H1 (cell line): ENCODE results near the gene MAPK8. TPM values are rescaled to one million over a fixed set of nuclear protein-coding genes. Genes with fewer than 3 reads are reported as not detected.

Experiments used
- ASH2L ChIP-seq: fragments of 200-600, 300-600 bp; sonication (generic); IDR thresholded peaks from one replicate; pipeline ENCODE4 v1.7.1; 2017; ENCODE audit warnings: low read length
- ATF3 ChIP-seq: IDR thresholded peaks from 2 replicates; pipeline ENCODE4 v1.6.1; 2011; ENCODE audit warnings: low read depth, mild to moderate bottlenecking, low read length; ENCODE audit not compliant: insufficient read depth
- CHD7 ChIP-seq: fragments of 300-600 bp; sonication (generic); IDR thresholded peaks from 2 replicates; pipeline ENCODE4 v1.7.1; 2012; ENCODE audit warnings: low read length, moderate library complexity, mild to moderate bottlenecking, inconsistent platforms; ENCODE audit not compliant: insufficient replicate concordance
- HDAC2 ChIP-seq, 2 experiments: fragments of 300-600 bp in 1 of 2; sonication (generic) in 1 of 2; IDR thresholded peaks; 2 replicates each; pipeline ENCODE4 v1.6.1; 2011 to 2012; ENCODE audit warnings: low read depth in 2 of 2, low read length in 2 of 2, mild to moderate bottlenecking in 2 of 2, moderate library complexity in 2 of 2, borderline replicate concordance in 1 of 2, inconsistent platforms in 1 of 2
- JUND ChIP-seq: IDR thresholded peaks from 2 replicates; pipeline ENCODE4 v1.6.1; 2011; ENCODE audit warnings: mild to moderate bottlenecking, improper control_type of control experiment, low read length
- KDM5A ChIP-seq: fragments of 200-600 bp; IDR thresholded peaks from 2 replicates; pipeline ENCODE4 v1.7.1; 2012; ENCODE audit warnings: mild to moderate bottlenecking, low read length, inconsistent platforms, mixed read lengths
- PHF8 ChIP-seq: fragments of 200-600 bp; sonication (generic); conservative IDR thresholded peaks from 2 replicates; pipeline ENCODE4 v1.7.1; 2012; ENCODE audit warnings: low read depth, mild to moderate bottlenecking, inconsistent platforms, low read length, moderate library complexity
- TCF12 ChIP-seq: IDR thresholded peaks from 2 replicates; pipeline ENCODE4 v1.6.1; 2011; ENCODE audit warnings: low read depth, mild to moderate bottlenecking, low read length
- polyA plus RNA-seq, 7 experiments: library from polyadenylated mRNA; depleted of rRNA in 3 of 7; stranded (reverse) in 5 of 7; unstranded in 2 of 7; fragments of >200 nt in 5 of 7; fragments of 200-250 nt in 2 of 7; gene quantifications; 1 replicate in 5 of 7; 2 replicates in 1 of 7; 4 replicates in 1 of 7; pipeline versions ENCODE4 v1.2.1 to v1.2.3, GENCODE V29; 2011 to 2013; ENCODE audit warnings: missing spikeins in 2 of 7, mixed read lengths in 2 of 7
- total RNA-seq: library from RNA; stranded (reverse); fragmentation: NEBNext Ultra II Directional; extraction: Animal tissue kit (Norgen Biotek cat#: 25700); gene quantifications from 2 replicates; pipeline ENCODE4 v1.2.1, GENCODE V29; 2021

The MAPK8 gene
- total and polyA plus RNA-seq, 2 of the 8 experiments (the other 6 are each of a cell fraction or from before 2014, with no cell fraction given) = 23.3 to 71.3 TPM

DNA sequence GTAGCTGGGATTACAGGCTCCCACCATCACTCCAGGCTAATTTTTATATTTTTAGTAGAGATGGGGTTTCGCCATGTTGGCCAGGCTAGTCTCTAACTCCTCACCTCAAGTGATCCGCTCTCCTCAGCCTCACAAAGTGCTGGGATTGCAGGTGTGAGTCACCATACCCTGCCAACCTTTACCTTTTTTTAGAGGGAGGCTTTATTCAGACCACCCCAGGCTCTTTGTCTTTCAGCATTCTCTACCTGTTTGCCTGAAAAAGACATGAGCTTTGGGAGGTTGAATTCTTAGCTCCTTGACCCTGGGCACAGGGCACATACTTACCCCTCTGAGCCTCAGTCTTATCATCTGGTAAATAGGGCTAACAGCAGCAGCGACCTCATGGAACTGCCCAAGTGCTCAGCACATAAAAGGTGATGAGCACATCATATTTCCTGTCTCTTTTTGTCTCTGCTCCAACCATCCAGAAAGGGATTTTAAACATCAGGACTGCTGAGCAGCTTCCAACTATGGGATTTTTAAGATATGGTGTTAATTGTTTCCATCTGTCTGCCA is 49.0 kb upstream of the MAPK8 start (continued):
- TF ChIP-seq CHD7 = no peak
- TF ChIP-seq JUND = peak; percentile 64; the same call in 1 of the 2 replicates
- TF ChIP-seq ATF3 = no peak
- no peak for TF ChIP-seq KDM5A
- no peak for TF ChIP-seq TCF12
- TF ChIP-seq PHF8 = no peak
- peak in 1 of 2 experiments; percentile 71; a peak in 1 of 4 replicates for TF ChIP-seq HDAC2 (IDR thresholded peaks at IDR 0.05; ENCODE audit: borderline replicate concordance in 1 of 2, low read depth in 2 of 2, low read length in 2 of 2)
- no peak for TF ChIP-seq ASH2L
